ENCODE measurements around the gene PYURF. TPM values are rescaled to one million over a fixed set of nuclear protein-coding genes. Genes with fewer than 3 reads are reported as not detected.

PYURF gene
- total and polyA plus RNA-seq, 2 donors: 74.6 to 137 TPM

DNA sequence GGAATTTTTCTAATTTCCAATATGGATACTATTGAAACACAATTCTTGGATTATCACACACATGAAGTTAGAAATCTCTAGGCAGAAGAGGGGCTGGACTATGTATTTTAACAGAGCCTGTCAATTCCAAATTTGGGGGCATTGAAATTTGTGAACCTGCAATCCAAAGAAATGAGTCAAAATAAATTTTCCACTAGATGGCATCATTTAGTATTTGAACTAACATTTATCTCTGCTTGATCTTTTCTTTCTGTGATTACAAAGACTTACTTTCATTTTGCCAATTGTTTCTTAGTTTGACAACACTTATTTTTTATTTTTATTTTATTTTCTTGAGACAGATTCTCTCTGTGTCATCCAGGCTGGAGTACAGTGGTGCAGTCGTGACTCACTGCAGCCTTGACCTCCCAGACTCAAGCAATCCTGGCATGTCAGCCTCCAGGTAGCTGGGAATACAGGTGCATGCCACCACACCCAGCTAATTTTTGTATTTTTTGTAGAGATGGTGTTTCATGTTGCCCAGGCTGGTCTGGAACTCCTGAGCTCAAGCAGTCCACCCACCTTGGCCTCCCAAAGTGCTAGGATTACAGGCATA is 2.7 kb upstream of the PYURF start:
- WGBS: 49% methylated on average over 1 of the region's 1 CpG
- no peak for DNase-seq (ENCODE audit: extremely low spot score)
- Histone ChIP-seq H3K27ac (ENCODE audit: low read depth) (no peak overlapping the region), H3K4me3 (ENCODE audit: low read depth, low read length) (no peak overlapping the region), H3K4me1 (ENCODE audit: insufficient read depth) (no peaks in the 10 kb centered on the region), H3K36me3 (ENCODE audit: insufficient read depth) (no peaks in the 10 kb centered on the region)

DNA sequence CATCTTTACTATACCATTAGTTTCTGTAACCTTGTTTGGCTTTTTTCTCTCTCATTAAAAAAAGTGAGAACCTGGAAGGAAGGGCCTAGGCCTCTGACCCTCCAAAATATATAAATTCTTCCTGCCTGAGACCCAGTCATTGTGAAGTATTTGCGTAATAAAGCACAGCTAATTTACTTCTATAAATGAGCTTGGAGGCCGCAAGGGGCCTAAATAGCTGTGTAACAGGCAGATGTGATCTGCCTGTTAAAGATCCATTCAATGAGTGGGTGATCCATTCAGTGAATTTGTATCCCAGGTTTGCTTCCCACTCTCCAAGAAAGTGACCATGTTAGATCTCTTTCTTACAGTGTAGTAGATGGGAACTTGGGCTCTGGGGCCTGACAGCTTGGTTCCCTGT is 595 bp upstream of the PYURF start:
- 44% methylated on average over 2 of the region's 2 CpGs for WGBS
- H3K4me3 ChIP-seq (ENCODE audit: low read depth, low read length): peak overlapping the region; percentile 75
- DNase-seq (ENCODE audit: extremely low spot score): no peak
- peaks cover 2% of the 10 kb centered on the region for H3K36me3 ChIP-seq (ENCODE audit: insufficient read depth)
- H3K4me1 ChIP-seq (ENCODE audit: insufficient read depth): no peaks in the 10 kb centered on the region
- H3K27ac ChIP-seq (ENCODE audit: low read depth): peak overlapping the region; percentile 72

DNA sequence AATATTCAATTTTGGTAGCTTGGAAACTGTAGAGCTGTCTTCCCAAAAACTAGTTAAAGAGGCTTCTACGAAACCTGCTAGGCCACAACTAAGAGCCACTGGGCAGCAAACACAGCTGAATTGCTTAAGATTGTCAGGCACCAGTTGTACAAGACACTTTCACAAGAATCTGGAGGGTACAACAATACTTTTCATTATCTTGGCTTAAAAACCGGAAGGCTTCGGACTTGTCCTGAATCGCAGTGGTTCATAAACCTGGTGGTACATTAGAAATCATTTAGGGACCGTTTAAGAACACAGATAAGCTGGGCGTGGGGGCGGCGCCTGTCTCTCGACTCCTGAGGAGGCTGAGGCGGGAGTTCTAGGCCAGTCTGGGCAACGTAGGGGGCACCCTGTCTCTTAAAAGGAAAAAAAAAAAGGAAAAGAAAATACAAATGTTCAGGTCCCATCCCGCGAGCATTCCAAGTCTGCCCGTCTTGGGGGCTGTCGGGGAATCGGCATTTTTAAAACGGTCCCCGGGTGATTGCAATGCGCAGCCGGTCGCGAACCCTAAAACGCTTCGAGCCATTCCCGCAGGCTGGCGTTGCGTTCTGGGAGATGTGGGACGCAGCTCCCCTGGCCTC is 763 bp downstream of the PYURF start:
- no peaks in the 10 kb centered on the region for H3K4me1 ChIP-seq (ENCODE audit: insufficient read depth)
- no peak for DNase-seq (ENCODE audit: extremely low spot score)

DNA sequence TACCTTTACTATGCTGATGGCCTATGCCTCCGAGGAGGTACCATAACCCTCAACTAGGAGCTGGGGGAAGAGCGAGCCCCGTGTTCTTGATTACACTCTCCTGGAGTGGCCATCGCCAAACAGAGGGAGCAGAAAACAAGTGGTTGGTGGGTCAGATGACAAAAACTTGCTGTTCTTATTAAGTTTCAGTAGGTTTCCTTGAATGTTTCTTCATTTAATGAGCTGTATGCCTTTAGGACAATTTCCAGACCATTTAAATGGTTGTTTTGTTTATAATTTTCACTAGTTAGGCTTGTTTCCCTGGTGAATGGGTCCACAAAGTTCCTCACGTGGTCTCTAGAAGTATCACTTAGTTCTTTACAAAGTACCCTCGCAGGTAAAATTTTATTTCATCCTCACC is 4.7 kb downstream of the PYURF start:
- H3K27ac ChIP-seq (ENCODE audit: low read depth): no peak overlapping the region
- H3K36me3 ChIP-seq (ENCODE audit: insufficient read depth): peaks cover 2% of the 10 kb centered on the region
- no peak overlapping the region for H3K4me3 ChIP-seq (ENCODE audit: low read depth, low read length)
- H3K4me1 ChIP-seq (ENCODE audit: insufficient read depth): no peaks in the 10 kb centered on the region
- 89% methylated on average over 6 of the region's 6 CpGs for WGBS
- no peak for DNase-seq (ENCODE audit: extremely low spot score)

More for the DNA sequence above, 763 bp downstream of the PYURF start:
- Histone ChIP-seq H3K27ac (ENCODE audit: low read depth) (peak overlapping the region; percentile 79), H3K36me3 (ENCODE audit: insufficient read depth) (peaks cover 2% of the 10 kb centered on the region), H3K4me3 (ENCODE audit: low read depth, low read length) (peak overlapping the region; percentile 75)
- under 1% methylated on average over 28 of the region's 28 CpGs for WGBS

DNA sequence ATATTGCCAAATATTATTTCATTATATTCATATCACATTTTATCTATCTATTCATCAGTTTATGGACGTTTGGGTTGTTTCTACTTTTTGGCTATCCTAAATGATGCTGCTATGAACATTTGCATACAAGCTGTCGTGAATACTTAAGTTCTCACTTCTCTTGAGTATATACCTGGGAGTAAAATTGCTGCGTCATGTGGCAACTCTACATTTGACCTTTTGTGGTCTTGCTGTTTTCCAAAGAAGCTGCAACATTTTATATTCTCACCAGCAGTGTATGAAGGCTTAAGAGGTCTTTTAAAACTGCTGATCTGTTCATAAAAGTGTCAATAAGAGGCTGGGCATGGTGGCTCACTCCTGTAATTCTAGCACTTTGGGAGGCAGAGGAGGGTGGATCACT is 5.8 kb downstream of the PYURF start:
- WGBS: 75% methylated on average over 3 of the region's 3 CpGs
- no peak overlapping the region for H3K4me3 ChIP-seq (ENCODE audit: low read depth, low read length)
- H3K36me3 ChIP-seq (ENCODE audit: insufficient read depth): peaks cover 2% of the 10 kb centered on the region
- H3K27ac ChIP-seq (ENCODE audit: low read depth): no peak overlapping the region
- DNase-seq (ENCODE audit: extremely low spot score): no peak
- no peaks in the 10 kb centered on the region for H3K4me1 ChIP-seq (ENCODE audit: insufficient read depth)

- Histone ChIP-seq H3K4me3 (ENCODE audit: low read depth, low read length) (no peak overlapping the region), H3K4me1 (ENCODE audit: insufficient read depth) (no peaks in the 10 kb centered on the region), H3K36me3 (ENCODE audit: insufficient read depth) (peaks cover 2% of the 10 kb centered on the region), H3K27ac (ENCODE audit: low read depth) (no peak overlapping the region)
- 91% methylated on average over 3 of the region's 3 CpGs for WGBS
- no peak for DNase-seq (ENCODE audit: extremely low spot score)
Measured at GRCh38 chr4:88516746-88517145, 6.8 kb downstream of the PYURF start.

GRCh38 chr4:88514557-88515511 is 8.7 kb downstream of the PYURF start:
- Histone ChIP-seq H3K4me3 (ENCODE audit: low read depth, low read length) (no peak overlapping the region), H3K4me1 (ENCODE audit: insufficient read depth) (no peaks in the 10 kb centered on the region), H3K27ac (ENCODE audit: low read depth) (no peak overlapping the region), H3K36me3 (ENCODE audit: insufficient read depth) (no peaks in the 10 kb centered on the region)
- DNase-seq (ENCODE audit: extremely low spot score): no peak
- 60% methylated on average over 8 of the region's 8 CpGs for WGBS

DNA sequence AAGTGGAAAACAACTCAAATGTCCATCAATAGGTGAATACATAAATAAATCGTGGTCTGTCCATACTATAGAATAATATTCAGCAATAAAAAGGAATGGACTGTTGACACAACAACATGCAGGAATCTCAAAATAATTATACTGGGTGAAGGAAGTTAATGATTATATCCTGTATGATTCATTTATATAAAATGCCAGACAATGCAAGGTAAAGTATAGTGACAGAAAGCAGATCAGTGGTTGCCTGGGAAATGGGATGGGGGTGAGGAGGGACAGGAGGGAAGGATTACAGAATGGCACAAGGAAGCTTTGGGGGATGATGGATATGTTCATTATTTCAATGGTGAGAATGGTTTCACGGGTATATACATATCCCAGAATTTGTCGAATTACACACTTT is 12.3 kb downstream of the PYURF start:
- WGBS: 89% methylated on average over 3 of the region's 3 CpGs

GRCh38 chr4:88503344-88503743 is 20.2 kb downstream of the PYURF start:
- H3K27ac ChIP-seq (ENCODE audit: low read depth): no peak overlapping the region
- DNase-seq (ENCODE audit: extremely low spot score): no peak
- H3K36me3 ChIP-seq (ENCODE audit: insufficient read depth): no peaks in the 10 kb centered on the region
- 94% methylated on average over 2 of the region's 2 CpGs for WGBS
- H3K4me3 ChIP-seq (ENCODE audit: low read depth, low read length): no peak overlapping the region
- no peaks in the 10 kb centered on the region for H3K4me1 ChIP-seq (ENCODE audit: insufficient read depth)

More for the DNA sequence above, 12.3 kb downstream of the PYURF start:
- H3K36me3 ChIP-seq (ENCODE audit: insufficient read depth): no peaks in the 10 kb centered on the region
- H3K4me1 ChIP-seq (ENCODE audit: insufficient read depth): no peaks in the 10 kb centered on the region
- H3K4me3 ChIP-seq (ENCODE audit: low read depth, low read length): no peak overlapping the region
- no peak for DNase-seq (ENCODE audit: extremely low spot score)
- no peak overlapping the region for H3K27ac ChIP-seq (ENCODE audit: low read depth)

- no peak overlapping the region for H3K4me3 ChIP-seq (ENCODE audit: low read depth, low read length)
- H3K4me1 ChIP-seq (ENCODE audit: insufficient read depth): no peaks in the 10 kb centered on the region
- WGBS: 91% methylated on average over 2 of the region's 2 CpGs
- no peaks in the 10 kb centered on the region for H3K36me3 ChIP-seq (ENCODE audit: insufficient read depth)
- no peak overlapping the region for H3K27ac ChIP-seq (ENCODE audit: low read depth)
- no peak for DNase-seq (ENCODE audit: extremely low spot score)
Measured at GRCh38 chr4:88497859-88498409, 25.6 kb downstream of the PYURF start.

DNA sequence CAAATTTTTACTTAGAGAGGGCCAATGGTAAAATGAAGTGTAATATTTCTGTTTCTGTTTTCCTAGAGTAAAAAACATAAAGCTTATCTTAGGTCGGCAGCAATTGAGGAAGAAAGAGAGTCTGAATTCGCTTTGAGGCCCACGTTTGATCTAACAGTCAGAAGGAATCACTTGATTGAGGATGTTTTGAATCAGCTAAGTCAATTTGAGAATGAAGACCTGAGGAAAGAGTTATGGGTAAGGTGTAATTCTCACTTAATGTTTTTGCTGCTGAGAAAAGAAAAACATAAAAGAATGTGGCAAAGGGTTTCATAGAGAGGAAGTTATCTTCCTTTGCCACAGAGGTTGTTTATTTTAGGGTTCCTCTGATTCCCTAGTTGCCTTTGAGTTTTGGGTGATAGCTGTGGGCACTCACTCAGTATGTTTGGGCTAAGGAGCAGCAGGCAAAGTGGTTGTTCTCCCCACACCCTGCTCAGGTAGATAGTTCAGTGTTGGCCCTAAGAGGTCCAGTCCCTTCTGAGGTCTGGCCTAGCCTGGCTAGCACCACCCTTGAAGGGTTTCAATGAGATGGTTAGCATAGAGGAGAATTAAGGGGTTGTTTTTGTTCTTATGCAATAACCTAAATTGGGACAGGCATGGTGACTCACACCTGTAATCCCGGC is 34.3 kb downstream of the PYURF start:
- 71% methylated on average over 4 of the region's 4 CpGs for WGBS
- DNase-seq (ENCODE audit: extremely low spot score): no peak
- Histone ChIP-seq H3K4me3 (ENCODE audit: low read depth, low read length) (no peak overlapping the region), H3K27ac (ENCODE audit: low read depth) (no peak overlapping the region), H3K36me3 (ENCODE audit: insufficient read depth) (peaks cover 1% of the 10 kb centered on the region), H3K4me1 (ENCODE audit: insufficient read depth) (no peaks in the 10 kb centered on the region)

- peaks cover 2% of the 10 kb centered on the region for H3K36me3 ChIP-seq (ENCODE audit: insufficient read depth)
- DNase-seq (ENCODE audit: extremely low spot score): no peak
- no peaks in the 10 kb centered on the region for H3K4me1 ChIP-seq (ENCODE audit: insufficient read depth)
- no peak overlapping the region for H3K27ac ChIP-seq (ENCODE audit: low read depth)
- H3K4me3 ChIP-seq (ENCODE audit: low read depth, low read length): no peak overlapping the region
- WGBS: 22% methylated on average over 1 of the region's 1 CpG
Measured at GRCh38 chr4:88481537-88481936, 42.0 kb downstream of the PYURF start.

DNA sequence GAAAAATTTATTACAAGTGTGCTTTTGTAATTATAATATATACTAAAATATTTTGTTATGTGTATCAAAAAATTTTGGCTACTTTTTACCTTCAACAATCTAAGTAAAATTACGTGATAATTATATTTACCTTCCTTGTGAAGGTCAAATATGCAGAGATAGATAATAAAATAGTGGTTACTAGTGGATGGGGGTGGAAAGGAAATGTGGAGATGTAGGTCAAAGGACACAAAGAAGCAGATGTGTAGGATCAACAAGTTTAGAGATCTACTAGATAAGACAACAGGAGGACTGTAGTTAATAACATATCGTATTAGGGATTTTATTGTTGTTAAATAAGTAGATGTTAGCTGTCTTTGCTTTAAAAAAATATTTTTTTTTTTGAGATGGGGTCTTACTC is 45.3 kb downstream of the PYURF start:
- Histone ChIP-seq H3K36me3 (ENCODE audit: insufficient read depth) (peaks cover 2% of the 10 kb centered on the region), H3K27ac (ENCODE audit: low read depth) (no peak overlapping the region), H3K4me3 (ENCODE audit: low read depth, low read length) (no peak overlapping the region), H3K4me1 (ENCODE audit: insufficient read depth) (no peaks in the 10 kb centered on the region)
- no peak for DNase-seq (ENCODE audit: extremely low spot score)
- 83% methylated on average over 2 of the region's 2 CpGs for WGBS
